Measurements from ENCODE around the gene ZSWIM5.

The ZSWIM5 gene

DNA sequence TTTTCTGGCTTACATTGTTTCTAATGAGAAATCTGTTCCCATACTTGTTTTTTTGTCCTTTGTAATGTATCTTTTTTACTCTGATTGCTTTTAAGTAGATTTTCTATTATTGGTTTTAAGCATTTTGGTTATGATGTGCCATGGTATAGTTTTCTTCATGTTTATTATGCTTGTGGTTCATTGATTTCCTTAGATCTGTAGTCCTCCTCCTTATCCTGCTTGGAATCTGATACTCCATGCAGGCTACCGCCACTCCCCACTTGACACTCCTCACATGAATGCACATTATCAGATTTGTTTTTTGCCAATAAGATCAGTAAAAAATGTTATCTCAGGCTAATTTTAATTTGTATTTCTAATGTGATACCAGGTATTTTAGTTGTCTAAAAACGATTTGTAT lies 173.6 kb downstream of the ZSWIM5 start:
- DNase-seq (ENCODE audit: low read depth in 2 of 2): no peak

DNA sequence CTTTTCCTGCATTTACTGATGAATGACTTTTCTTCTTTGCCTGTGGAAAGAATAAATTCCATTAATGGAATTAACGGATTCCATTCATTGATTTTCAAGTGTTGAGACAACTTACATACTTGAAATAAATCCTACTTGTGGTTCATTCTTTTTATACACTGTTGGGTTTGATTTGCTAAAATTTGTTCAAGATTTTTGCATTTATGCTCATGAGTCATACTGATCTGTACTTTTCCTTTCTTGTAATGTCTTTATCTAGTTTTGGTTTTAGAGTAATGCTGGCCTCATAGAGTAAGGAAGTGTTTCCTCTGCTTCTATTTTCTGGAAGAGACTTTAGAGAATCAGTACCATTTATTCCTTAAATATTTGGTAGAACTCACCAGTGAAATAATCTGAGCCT lies 180.0 kb downstream of the ZSWIM5 start:
- DNase-seq (ENCODE audit: low read depth in 2 of 2): no peak

DNA sequence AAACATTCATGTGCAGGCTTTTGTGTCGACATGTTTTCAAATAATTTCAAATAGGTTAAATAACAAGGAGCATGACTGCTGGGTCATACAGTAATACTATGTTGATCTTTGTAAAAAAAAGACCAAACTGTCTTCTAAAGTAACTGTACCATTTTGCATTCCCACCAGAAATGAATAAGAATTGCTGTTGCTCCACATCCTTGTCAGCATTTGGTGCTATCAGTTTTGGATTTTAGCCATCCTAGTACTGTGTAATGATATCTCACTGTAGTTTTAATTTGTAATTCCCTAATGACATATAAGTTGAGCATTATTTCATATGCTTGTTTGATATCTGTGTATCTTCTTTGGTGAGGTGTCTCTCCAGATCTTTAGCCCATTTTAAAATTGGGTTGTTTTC lies 182.7 kb downstream of the ZSWIM5 start:
- DNase-seq (ENCODE audit: low read depth in 2 of 2): no peak

DNA sequence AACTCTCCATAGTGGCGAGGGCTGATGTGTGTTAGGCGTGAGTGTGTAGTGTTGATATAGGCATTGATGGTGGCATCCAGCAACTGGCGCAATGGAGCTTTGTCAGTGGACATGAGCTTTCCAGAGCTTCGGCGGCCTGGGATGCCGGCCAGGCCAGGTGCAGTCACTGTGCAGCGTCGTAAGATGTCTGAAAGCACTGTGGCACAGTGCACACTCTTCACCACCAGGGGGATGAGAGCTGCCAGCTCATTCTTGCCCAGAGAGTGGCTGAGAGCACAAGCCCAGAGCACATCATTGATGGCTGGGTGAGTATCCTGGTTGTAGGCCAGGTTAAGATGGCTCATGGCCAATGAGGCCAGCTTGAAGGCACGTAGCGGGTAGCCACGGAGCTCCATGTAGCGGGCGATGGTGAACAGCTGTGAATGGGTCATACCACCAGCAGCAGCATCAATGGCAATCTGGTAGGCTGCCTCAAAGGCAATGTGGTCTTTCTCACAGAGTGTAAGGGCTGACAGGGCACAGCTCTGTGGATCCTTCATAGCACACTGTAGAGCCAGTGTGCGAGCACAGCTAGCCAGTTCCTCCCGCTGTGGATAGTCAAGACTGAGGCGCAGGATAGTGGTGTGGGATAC lies 187.7 kb downstream of the ZSWIM5 start:
- peak; percentile 30 to 48 for DNase-seq (ENCODE audit: low read depth in 2 of 2)

DNA sequence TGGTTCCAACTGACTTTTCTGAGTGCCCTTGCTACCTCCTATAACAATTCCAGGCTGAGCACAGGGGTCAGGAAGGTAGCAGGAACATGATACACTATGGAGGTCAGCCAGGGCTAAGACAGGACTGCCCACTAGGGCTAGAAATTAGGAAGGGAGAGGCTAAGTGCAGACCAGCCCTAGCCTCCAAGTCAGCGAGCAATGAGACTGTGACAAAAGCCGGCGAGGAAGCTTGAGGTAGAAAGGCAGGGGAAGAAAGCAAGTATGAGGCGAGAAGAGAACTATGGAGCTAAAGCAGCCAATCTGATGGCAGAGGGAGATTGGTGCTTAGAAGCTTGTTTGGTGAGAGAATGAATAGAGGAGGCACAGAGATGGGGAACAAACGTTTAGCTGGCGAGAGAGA lies 189.6 kb downstream of the ZSWIM5 start:
- no peak for DNase-seq (ENCODE audit: low read depth in 2 of 2)

DNA sequence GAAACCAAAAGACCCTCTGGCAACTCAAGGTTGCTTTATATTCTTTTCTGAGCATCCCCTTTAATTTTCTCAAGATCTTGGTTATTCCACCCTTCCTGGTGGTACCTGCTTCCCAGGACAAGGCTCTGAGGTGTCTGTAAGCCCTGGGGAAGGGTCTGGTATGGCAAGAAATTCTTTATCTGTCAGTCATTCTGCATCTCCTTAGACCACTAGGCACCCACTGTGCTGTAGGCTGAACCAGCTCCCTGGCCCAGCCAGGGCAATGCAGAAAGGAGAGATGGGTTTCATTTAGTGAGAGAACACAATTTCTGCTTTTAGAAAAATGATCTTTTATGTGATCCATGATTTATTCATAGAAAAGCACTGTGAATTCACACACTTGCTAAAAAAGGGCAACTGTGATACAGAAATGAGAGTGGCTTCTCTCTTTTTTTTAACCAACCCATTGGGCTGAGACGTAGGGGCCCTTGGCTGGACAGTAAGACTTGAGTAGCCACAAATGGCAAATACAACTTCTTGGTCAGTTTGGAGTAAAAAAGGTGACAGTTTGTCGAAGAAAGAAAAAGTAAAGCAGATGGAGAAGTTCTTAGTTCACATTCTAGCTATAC lies 190.2 kb downstream of the ZSWIM5 start:
- DNase-seq (ENCODE audit: low read depth in 2 of 2): no peak

DNA sequence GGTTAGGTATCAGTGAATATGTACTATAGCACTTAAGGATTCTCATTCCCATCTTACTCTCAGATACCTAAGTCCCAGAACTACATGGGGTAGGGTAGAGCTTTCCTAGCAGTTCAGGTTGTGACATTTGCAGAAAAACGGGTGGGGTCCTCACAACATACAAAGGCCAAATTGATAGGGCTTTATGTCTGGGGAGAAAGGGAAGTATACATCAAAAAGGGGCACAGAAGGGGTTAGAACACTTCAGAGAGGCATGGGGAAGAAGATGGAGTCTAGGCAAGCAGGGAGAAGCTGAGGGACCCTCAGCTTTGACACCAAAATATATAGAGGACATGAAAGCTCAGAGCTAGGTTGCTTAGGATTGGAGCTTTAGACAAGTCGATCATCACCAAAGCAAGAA lies 190.7 kb downstream of the ZSWIM5 start:
- no peak for DNase-seq (ENCODE audit: low read depth in 2 of 2)

DNA sequence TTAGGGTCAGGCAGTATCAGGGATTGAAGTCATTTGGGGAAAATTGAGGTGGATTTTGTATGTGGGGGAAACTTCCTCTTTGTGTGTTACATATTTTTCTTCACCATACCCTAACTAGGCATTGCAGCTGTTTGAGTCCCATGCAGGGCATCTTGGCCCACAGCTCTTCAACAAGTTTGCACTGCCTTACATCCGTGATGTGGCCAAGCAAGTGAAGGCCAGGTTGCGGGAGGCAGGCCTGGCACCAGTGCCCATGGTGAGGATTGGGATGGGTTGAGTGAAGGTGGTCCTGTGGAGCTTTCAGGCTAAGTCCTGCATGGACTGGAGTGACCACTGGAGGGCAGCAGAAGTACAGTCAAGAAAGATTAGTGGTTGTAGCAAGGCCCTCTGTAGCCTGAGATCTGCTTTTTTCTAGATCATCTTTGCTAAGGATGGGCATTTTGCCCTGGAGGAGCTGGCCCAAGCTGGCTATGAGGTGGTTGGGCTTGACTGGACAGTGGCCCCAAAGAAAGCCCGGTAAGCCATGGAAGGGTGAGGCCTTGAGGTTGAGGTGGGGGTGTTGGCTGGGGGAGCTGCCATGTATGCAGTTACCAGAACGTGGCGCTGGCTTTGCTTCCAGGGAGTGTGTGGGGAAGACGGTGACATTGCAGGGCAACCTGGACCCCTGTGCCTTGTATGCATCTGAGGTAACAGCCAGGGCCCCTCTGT lies 191.9 kb downstream of the ZSWIM5 start:
- DNase-seq (ENCODE audit: low read depth in 2 of 2): peak; percentile 48 to 57

DNA sequence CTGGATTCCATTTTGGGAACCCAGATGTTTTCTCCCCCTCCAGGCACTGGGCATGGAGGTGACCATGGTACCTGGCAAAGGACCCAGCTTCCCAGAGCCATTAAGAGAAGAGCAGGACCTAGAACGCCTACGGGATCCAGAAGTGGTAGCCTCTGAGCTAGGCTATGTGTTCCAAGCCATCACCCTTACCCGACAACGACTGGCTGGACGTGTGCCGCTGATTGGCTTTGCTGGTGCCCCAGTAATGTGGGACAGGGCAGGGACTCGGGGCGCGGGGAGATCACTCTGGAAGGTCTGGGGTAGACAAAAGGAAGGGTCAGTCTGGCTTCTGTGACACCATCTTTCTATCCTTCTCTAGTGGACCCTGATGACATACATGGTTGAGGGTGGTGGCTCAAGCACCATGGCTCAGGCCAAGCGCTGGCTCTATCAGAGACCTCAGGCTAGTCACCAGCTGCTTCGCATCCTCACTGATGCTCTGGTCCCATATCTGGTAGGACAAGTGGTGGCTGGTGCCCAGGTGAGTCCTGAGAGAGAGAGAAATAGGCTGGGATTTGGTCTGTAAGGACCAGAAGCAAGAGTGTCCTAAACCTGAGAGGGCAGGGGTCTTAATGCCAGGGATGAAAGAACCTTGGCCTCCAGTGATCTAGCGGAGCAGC lies 192.7 kb downstream of the ZSWIM5 start:
- DNase-seq (ENCODE audit: low read depth in 2 of 2): no peak

DNA sequence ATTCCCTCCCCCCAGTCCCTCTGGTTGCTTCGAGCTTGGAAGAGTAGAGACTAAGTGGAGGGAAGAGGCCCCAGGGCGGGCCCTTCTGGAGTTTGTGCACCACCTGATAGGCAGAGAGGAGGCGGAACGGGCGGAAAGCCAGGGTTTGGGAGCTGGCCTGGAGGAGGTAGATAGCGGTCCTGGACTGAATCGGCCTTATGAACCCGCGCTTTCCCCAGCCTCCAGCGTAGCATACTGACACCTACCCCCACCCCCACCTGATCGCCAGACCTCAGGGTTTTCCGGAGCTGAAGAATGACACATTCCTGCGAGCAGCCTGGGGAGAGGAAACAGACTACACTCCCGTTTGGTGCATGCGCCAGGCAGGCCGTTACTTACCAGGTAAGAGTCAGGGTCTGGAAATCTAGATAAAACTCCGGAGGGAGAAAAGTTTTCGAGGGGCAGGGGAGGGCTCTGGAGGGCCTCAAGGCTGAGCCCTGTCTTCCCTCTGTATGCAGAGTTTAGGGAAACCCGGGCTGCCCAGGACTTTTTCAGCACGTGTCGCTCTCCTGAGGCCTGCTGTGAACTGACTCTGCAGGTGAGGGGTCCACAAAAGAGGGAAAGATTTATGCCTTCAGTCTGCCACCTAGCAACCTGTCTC lies 193.6 kb downstream of the ZSWIM5 start:
- DNase-seq (ENCODE audit: low read depth in 2 of 2): no peak

DNA sequence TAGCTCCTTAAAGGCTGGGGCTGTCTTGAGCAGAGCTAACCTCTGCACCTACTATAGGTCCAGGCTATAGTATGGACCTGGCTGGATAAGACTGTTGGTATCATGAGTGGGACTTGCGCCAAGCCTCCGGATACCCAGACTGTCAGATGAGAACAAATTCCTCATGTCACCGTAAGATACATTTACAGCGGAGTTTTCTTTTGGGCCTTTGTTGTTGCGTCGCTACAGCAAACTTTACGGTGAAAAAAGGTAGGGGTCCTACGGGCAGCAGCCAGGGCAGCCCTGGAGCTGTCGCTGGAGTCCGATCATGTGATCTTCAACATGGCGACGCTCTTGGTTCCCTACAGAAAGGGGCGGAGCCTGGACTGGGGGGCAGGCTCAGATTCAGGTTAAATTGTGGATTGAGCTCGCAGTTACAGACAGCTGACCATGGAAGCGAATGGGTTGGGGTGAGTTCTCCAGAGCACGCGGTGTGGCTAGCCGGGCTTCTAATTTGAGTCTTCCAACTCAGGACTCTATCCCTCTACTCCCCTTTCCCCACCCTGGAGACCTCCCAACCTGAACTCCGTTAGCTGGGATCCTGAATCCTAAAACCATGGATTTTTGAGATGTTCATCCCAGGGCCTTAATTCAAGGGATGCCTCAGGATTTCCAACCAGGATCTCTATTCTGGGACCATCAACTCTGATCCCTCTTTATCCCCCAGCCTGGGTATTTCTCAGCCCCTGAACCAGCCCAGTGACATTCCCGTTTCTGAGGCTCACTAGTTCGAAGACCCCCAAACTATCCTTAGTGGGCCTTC lies 194.4 kb downstream of the ZSWIM5 start, which contains the start of gene UROD:
Gene UROD, plus strand, starts transcription at position 418 of the 802 bp plus-strand sequence. Its CDS starts 12 bp downstream, at position 430.
- DNase-seq (ENCODE audit: low read depth in 2 of 2): peak; percentile 84

DNA sequence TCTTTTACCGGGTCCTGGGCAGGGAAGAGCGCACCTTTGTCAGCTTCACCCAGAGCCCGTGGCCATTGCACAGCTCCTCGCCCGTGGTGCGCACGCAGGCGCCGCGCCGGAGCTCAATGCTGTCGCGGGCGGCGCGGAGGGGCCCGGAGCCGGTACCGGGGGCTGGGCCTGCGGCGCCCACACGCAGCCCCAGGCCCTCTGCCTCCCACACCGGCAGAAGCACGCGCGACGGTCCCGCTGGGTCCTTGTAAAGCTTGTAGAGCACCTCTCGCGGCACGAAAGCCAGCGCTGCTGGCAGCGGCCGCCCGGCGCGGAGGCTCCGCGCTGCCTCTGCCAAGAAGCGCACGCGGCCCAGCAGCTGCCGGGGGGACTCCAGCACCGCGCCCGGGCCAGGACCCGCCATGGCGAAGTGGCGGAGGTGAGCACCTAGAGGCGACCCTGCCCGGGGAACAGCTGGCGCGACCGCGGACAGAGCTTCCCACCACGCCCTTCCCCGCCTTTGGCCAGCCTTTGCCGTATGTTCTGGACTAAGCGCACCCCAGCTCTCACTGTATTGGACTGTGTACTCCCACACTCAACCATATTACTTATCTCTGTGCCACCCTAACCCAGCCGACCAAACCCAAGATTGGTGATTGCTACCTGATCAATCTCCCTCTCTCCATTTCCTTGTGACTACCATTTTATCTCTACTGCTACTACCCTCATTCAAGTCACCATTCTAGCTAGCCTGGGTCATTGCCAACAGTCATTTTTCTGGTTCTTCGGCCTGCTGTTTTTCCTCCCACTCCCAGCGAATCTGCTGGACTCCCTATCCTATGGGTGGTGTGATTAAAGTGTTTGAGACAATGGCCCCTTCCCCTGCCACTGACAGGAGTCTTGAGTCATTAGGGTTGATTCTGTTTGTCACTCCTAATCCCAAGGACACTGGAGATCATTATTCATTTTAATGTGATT lies 195.3 kb downstream of the ZSWIM5 start, which contains the start of gene HECTD3:
Gene HECTD3, minus strand, starts transcription at position 470 of the 957 bp plus-strand sequence. Its CDS starts 67 bp downstream, at position 403.
- peak; percentile 63 to 69 for DNase-seq (ENCODE audit: low read depth in 2 of 2)

DNA sequence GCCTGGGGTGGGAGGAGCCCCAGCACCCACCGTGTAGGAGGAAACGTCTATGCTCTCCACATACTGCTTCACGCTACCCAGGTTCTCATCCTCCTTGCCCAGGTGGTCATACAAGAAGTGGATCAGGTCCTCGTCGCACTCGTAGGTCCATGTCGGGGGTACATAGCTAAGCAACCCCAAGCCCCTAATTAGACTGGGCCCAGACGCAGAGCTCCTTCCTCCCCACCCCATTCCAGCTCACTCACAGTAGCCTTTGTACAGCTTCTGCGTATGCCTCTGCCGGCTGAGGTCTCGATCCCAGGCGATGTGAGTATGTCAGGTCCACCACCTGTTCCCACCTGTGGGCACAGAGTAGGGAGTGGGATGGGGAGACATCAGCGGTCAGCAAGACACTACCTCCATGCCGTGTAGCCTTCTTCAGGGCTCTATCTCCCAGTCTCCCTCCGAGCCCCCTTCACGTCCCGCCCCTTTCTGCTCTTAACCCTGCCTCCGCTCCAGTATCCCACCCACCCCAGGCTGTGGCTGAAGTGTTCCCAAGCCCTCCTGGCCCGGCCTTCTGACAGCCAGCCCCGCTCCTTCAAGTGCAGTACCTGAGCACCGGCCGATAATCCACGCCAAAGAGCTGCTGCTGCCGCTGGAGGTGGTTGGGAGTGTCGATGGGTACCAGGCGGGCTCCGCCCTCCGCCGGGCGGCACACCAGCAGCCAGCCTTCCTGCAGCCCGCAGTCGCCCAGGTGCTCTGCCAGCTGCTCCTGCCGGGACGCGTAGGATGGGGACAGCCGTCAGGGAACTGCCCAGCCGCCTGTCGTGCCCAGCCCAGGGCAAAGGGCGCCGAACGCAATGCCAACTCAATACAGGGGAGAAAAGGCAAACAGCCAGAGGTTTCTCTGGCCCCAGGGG lies 196.2 kb downstream of the ZSWIM5 start:
- DNase-seq (ENCODE audit: low read depth in 2 of 2): no peak

DNA sequence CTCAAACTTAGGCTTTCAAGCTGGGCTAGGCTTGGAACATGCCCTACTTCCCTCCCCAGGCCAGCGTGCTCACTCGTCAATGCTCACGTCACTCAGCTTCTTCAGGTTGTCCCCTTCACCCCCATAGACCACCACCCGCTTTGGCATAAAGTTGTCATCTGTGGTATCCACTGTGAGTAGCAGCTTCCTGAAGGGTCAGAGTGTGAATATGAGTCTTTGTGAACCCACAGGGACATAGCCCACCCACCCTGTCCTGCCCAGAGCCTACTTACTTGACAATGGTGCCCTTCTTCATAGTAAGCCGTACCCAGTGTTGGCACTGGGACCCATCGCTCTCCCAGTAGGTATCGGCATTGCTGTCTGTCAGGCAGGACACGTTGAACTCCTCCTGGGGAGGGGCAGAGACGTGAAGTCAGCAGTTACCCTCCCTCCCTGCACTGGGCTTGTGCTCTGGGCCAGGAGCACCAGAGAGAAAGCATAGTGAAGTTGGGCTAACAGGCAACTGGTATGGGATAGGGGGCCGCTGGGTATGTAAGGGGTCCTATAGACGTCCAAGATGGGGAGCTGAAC lies 197.0 kb downstream of the ZSWIM5 start:
- DNase-seq (ENCODE audit: low read depth in 2 of 2): no peak

DNA sequence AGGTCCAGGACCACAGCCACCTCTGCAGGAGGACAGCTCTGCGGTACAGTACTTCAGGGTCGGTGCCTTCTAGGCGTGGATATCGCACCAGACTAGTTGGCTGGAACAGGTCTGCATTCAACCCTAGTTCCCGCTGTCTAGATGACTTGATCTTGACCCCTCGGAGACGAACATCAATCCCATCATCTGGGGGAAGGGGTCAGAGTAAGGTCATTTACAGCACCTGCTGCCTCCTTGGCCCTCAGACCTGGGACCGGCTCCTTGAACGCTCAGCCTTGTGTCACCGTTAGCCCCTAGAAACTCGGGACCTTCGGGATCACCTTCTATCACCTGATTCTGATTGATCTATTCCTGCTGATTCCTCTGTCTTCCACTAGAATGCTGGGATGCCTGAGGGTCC lies 197.9 kb downstream of the ZSWIM5 start:
- no peak for DNase-seq (ENCODE audit: low read depth in 2 of 2)

DNA sequence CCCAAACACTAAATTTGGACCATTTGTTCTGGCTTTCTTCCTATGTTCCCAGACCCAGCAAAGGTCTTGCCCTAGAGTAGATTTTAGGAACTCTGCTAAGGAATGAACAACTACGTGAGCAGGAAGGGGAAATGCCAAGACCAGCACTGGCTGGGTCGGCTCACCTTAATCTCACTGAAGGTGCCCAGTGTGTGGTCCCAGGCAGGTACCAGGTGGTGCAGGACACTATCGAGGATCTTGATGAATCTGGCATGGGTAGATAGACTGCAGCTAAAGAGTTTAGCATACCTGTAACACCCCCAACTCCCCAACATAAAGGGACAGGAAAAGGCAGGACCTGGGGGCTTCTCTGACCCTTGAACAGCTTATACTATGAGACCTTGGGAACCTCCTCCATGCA lies 198.3 kb downstream of the ZSWIM5 start:
- DNase-seq (ENCODE audit: low read depth in 2 of 2): no peak

DNA sequence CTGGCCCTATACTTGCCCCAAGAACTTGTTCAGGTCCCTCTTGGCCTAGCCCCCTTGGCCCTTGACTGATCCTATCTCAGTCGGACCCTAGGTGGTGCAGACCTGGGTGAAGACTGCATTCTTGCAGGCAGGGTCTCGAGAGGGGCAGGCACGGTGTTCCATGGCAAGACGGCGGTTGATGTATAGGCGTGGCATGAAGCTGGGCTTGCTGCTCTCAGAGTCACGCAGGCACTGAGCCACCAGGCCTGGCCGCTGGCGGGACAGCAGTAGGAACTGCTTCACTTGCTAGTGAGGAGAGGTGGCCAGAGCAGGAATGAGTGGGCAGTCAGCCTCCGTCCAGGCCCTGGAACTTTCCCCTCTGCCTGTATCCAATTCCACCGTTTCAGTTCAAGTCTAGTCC lies 199.1 kb downstream of the ZSWIM5 start:
- DNase-seq (ENCODE audit: low read depth in 2 of 2): no peak

DNA sequence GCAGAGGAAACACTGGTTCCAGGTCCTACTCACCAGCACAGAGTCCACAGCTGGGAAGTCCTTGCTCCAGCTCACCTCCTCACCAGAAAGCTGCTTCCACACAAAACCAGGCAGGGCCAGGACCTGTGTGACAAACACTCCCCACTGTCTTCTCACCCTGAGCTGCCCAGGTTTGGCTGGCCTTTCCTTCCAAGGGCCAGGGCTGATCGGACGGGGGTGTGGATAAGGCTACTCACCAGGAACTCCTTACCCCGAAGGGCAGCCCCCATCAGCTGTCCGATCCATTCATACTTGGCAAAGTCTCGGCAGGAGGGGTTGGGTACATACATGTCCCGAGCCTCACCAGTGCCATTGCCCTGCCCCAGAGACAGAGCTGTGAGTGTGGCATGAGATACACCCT lies 200.6 kb downstream of the ZSWIM5 start:
- DNase-seq (ENCODE audit: low read depth in 2 of 2): no peak

Data from stimulated activated CD8-positive, alpha-beta memory T cell treated with anti-CD3 and anti-CD28 coated beads, Interleukin-15, amount 100 ng/mL, for 48 hours (primary cell).